ENCODE results near the gene TSPAN12.

- TF ChIP-seq USF2 (IDR thresholded peaks at IDR 0.05) (no peak), CTCF (IDR thresholded peaks at IDR 0.05) (no peak), POLR2A (IDR thresholded peaks at IDR 0.05; ENCODE audit: low read length) (no peak), EP300 (IDR thresholded peaks at IDR 0.05) (no peak), CEBPB (IDR thresholded peaks at IDR 0.05) (no peak), EHMT2 (IDR thresholded peaks at IDR 0.05; ENCODE audit: low read depth) (no peak), RCOR1 (IDR thresholded peaks at IDR 0.05; ENCODE audit: low read depth, low read length) (no peak), MYC (IDR thresholded peaks at IDR 0.05; ENCODE audit: borderline replicate concordance, low read length) (no peak), REST (IDR thresholded peaks at IDR 0.05) (no peak), JUN (IDR thresholded peaks at IDR 0.05) (no peak), ELK1 (IDR thresholded peaks at IDR 0.05; ENCODE audit: low read depth, low read length) (no peak), NPAS2 (CRISPR knock-in tag; IDR thresholded peaks at IDR 0.05; ENCODE audit: borderline replicate concordance) (no peak), SMC3 (IDR thresholded peaks at IDR 0.05) (no peak)
Measured at GRCh38 chr7:120797026-120797645, 60.8 kb downstream of the TSPAN12 start.

All from A549 (cell line).